DMS114 treated with DMSO at 0.1 percent for 48 hours (cell line): ENCODE measurements around the gene AHNAK.
"Not testable (repeated sequence)": the region's sequence is repeated elsewhere in the genome, so short reads cannot be mapped to it uniquely, and the experiment has no call there.

Experiments
- DNase-seq: peaks from one replicate; lab custom pipeline; 2025; ENCODE audit not compliant: unreplicated experiment; lab: John Stamatoyannopoulos, UW

AHNAK gene

GRCh38 chr11:62461740-62462507 lies 84.7 kb downstream of the AHNAK start:
- DNase-seq, result no peak

GRCh38 chr11:62459080-62459479 lies 87.5 kb downstream of the AHNAK start:
- no peak for DNase-seq

- DNase-seq, result no peak
These were observed 88.2 kb downstream of the AHNAK start for GRCh38 chr11:62458212-62459002.

- DNase-seq, result no peak
These were observed 89.1 kb downstream of the AHNAK start for GRCh38 chr11:62457478-62457877.

GRCh38 chr11:62456630-62457029 lies 90.0 kb downstream of the AHNAK start:
- DNase-seq, result no peak

- DNase-seq, result no peak
These were observed 93.7 kb downstream of the AHNAK start for GRCh38 chr11:62452839-62453468.

- DNase-seq, result no peak
These were observed 94.3 kb downstream of the AHNAK start for GRCh38 chr11:62452261-62452660.

- no peak for DNase-seq
These were observed 95.4 kb downstream of the AHNAK start for GRCh38 chr11:62451241-62451621.

GRCh38 chr11:62450543-62451240 lies 95.9 kb downstream of the AHNAK start:
- no peak for DNase-seq

- DNase-seq, result not testable (repeated sequence)
These were observed 96.7 kb downstream of the AHNAK start for GRCh38 chr11:62449912-62450311.

- DNase-seq, result no peak
These were observed 97.2 kb downstream of the AHNAK start for GRCh38 chr11:62449451-62449851.

GRCh38 chr11:62446091-62446490 lies 100.5 kb downstream of the AHNAK start:
- no peak for DNase-seq

- no peak for DNase-seq
These were observed 101.3 kb downstream of the AHNAK start for GRCh38 chr11:62445314-62445740.

GRCh38 chr11:62444835-62445234 lies 101.8 kb downstream of the AHNAK start:
- no peak for DNase-seq

- DNase-seq, result no peak
These were observed 102.3 kb downstream of the AHNAK start for GRCh38 chr11:62444236-62444833.

GRCh38 chr11:62443390-62444235 lies 103.0 kb downstream of the AHNAK start:
- DNase-seq, result no peak

GRCh38 chr11:62439785-62440602 lies 106.6 kb downstream of the AHNAK start:
- no peak for DNase-seq

- no peak for DNase-seq
These were observed 108.0 kb downstream of the AHNAK start for GRCh38 chr11:62438641-62439040.

- DNase-seq, result no peak
These were observed 109.0 kb downstream of the AHNAK start for GRCh38 chr11:62437616-62438015.
